NB4 (cell line): Measurements from ENCODE around the gene NMT1.

Experiments
- MYC ChIP-seq: IDR thresholded peaks from 2 replicates; pipeline ENCODE4 v1.6.1; 2011; ENCODE audit warnings: low read depth, low read length
- TF ChIP-seq, protein P1 (sequence below): IDR thresholded peaks from one replicate; pipeline ENCODE4 v1.5.1; 2012; ENCODE audit warnings: low read depth, low read length

DNA sequence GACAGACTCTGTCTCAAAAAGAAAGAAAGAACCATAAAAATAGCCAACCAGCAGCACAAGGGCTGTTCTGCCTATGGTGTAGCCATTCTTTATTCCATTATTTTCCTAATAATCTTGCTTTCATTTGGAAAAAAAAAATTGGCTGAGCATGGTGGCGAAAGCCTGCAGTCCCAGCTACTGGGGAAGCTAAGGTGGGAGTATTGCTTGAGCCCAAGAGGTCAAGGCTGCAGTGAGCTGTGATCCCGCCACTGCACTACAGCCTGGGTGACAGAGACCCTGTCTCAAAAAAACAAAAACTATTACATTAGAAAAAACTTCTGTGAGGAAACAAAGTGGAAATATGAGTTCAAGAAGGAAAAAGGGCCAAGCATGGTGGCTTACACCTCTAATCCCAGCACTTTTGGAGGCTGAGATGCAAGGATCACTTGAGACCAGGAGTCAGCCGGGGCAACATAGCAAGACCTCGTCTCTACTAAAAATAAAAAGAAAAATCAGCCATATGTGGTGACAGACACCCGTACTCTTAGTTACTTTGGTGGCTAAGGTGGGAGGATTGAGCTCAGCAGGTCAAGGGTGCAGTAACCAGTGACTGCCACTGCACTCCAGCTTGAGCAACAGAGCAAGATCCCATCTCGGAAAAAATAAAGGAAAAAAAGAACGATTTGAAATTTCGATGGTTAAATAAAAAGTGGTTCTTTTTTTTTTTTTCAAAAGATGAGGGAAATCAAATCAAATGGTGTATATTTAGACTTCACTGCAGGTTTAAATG is 12.1 kb upstream of the NMT1 start:
- TF ChIP-seq, protein P1, sequence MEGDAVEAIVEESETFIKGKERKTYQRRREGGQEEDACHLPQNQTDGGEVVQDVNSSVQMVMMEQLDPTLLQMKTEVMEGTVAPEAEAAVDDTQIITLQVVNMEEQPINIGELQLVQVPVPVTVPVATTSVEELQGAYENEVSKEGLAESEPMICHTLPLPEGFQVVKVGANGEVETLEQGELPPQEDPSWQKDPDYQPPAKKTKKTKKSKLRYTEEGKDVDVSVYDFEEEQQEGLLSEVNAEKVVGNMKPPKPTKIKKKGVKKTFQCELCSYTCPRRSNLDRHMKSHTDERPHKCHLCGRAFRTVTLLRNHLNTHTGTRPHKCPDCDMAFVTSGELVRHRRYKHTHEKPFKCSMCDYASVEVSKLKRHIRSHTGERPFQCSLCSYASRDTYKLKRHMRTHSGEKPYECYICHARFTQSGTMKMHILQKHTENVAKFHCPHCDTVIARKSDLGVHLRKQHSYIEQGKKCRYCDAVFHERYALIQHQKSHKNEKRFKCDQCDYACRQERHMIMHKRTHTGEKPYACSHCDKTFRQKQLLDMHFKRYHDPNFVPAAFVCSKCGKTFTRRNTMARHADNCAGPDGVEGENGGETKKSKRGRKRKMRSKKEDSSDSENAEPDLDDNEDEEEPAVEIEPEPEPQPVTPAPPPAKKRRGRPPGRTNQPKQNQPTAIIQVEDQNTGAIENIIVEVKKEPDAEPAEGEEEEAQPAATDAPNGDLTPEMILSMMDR: peak; percentile 5
- no peak for TF ChIP-seq MYC
